Middle frontal gyrus (tissue), 1 donor: ENCODE measurements around the gene TRIP6.
A peak's percentile ranks its signal among the peaks of the same experiment; 100 is the strongest.

Experiments
- DNase-seq: peaks from one replicate; pipeline ENCODE4 v3.0.0-alpha.2; 2015; ENCODE audit warnings: low spot score; ENCODE audit errors: extremely low spot score

Gene TRIP6, protein sequence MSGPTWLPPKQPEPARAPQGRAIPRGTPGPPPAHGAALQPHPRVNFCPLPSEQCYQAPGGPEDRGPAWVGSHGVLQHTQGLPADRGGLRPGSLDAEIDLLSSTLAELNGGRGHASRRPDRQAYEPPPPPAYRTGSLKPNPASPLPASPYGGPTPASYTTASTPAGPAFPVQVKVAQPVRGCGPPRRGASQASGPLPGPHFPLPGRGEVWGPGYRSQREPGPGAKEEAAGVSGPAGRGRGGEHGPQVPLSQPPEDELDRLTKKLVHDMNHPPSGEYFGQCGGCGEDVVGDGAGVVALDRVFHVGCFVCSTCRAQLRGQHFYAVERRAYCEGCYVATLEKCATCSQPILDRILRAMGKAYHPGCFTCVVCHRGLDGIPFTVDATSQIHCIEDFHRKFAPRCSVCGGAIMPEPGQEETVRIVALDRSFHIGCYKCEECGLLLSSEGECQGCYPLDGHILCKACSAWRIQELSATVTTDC

DNA sequence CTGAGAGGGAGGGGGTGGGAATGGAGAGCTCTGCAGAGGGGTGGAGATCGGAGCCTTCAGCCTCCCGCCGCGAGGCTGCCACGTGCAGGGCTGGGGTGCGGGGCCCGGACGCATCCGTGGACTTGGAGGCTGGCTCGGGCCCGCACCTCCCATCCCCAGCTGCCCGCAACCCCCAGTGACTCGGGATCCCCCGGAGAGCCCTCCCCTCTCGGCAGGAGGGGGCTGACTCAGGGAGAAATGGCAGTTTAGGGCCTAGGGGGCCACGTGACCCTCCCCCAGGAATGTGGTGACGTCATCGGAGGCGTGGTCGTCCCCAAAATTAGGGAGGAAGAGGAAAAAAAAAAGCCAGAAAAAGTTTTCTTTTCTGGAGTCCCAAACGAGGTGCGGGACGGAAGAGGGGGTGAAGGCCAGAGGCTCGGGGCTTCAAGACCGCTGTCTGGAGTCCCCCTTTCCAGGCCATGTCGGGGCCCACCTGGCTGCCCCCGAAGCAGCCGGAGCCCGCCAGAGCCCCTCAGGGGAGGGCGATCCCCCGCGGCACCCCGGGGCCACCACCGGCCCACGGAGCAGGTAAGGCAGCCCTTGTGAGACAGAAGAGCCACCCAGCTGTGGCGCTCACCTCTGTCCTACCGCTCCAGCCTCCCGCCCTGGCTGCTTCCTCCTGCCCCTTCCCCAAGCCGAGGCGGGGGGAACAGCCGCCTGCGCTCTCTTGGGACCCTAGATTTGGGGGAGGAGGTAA, at the start of gene TRIP6:
Gene TRIP6, plus strand, starts transcription at position 348 of the 736 bp plus-strand sequence. Its CDS starts 111 bp downstream, at position 459.
- peak; percentile 59 for DNase-seq

DNA sequence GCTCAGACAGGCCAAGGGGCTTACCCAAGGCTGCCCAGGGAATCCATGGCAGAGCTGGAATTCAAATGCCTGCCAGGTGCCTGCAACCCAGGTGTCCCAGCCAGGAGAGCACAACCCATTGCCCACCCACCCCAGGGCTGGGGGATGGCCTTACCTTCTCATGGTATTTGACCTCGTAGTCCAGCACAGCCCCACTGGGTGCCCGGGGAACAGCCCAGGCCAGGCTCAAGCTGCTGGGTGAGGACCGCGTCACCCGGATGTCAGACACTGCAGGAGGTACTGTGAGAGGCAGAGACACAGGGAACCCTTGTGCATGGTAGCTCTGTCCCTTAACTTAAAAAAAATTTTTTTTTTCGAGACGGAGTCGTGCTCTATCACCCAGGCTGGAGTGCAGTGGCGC, 48.8 kb upstream of the TRIP6 start:
- no peak for DNase-seq

DNA sequence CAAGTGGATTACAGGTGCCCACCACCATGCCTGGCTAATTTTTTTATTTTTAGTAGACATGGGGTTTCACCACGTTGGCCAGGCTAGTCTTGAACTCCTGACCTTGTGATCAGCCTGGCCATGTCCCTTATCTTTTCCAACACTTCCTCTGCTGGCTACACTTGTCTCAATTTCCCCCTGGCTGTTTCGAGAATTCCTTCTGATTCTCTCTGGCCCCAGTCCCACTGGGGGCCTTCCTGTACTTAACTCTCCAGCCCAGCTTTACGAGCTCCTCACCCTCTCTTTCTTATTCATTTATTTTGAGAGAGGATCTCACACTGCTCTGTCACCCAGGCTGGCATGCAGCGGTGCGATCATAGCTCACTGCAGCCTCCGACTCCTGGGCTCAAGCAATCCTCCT, 48.4 kb upstream of the TRIP6 start:
- no peak for DNase-seq

DNA sequence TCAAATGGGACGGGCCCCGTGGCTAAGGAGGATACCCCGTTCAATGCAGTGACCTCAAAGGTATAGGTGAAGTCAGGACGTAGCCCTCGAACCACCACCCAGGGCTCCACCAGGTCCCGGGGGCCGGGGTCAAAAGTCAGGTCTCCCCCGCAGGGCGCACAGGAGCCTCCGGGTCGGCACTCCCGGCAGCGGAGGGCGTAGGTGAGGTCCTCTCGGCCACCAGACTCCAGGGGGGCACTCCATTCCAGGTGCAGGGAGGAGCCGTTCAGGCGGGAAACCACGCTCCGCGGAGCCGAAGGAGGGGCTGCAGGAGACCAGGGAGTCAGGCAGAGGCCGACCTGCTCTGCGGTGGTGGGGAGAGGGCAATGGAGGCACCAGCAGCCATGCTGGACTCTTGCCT, 47.6 kb upstream of the TRIP6 start:
- no peak for DNase-seq

DNA sequence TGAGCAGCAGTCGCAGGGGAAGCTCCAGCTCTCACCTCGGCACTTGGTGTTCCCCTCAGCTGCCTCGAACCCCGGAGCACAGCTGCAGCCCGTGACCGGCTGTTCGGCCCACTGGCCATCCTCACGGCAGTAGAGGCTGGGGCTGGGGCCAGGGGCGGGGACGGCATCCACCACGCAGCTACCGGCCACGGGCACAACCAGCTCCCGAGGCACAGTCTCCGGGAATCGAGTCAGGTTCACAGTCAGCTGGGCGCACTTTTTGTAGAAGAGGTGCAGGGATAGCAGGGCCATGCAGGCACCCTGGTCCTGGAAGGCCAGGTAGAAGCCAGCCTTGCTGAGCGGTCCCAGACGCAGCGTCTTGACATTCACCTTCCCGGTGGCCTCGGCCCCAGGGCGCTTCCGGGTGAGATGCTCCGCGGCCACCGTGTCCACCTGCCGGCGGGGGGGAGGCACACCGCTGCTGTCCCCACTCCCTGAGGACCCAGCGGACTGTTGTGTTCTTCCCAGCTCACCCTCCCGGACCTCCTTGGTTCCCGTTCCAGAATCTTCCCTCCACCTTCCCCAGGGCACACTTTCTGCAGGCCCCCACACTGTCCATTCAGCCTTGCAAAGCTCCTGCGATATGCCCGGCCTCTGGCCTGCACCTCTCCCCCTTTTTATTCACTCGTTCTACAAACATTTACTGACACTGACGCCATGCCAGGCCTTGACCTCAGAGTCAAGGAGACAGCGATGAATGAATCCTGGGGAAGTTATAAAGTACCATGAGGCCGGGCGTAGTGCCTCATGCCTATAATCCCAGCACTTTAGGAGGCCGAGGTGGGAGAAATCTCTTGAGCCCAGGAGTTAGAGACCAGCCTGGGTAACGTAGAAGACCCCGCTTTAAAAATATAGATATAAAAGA, 44.7 kb upstream of the TRIP6 start:
- no peak for DNase-seq

DNA sequence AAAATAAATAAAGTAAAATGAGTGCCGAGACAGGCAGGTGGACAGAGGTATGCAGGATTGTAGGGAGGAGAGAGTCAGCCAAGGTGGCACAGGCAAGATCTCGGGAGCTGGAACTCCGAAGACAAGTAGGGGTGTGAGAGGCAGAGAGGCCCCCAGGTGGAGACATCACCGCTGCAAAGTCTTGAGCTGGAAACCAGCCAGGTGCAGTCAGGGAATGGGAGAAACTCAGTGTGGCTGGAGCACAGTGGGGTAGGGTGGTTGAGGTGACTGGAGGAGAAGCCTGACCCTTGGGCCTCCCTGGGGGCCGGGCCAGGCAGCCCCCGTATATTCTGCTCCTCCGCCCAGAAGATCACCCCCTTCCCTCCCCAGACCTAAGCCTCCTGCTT, 44.1 kb upstream of the TRIP6 start:
- DNase-seq: no peak

DNA sequence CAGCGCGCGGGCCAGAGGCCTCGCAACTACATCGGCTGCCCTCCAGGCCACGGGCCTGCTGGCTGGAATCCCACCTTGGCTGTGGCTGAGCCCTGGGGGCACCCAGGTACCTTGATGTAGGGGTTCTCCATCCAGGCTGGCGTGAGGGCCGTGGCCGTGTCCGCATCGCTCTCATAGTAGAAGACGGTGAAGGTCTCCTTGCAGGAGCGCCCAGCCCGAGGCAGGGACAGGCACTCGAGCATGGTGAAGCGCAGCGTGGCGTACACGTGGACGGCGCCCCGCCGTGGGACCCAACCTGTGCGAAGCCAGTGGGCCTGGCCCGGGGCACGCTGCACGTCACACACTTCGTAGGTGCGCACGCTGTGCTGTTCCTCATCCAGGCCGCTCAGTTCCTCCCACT, 43.7 kb upstream of the TRIP6 start:
- DNase-seq: no peak

DNA sequence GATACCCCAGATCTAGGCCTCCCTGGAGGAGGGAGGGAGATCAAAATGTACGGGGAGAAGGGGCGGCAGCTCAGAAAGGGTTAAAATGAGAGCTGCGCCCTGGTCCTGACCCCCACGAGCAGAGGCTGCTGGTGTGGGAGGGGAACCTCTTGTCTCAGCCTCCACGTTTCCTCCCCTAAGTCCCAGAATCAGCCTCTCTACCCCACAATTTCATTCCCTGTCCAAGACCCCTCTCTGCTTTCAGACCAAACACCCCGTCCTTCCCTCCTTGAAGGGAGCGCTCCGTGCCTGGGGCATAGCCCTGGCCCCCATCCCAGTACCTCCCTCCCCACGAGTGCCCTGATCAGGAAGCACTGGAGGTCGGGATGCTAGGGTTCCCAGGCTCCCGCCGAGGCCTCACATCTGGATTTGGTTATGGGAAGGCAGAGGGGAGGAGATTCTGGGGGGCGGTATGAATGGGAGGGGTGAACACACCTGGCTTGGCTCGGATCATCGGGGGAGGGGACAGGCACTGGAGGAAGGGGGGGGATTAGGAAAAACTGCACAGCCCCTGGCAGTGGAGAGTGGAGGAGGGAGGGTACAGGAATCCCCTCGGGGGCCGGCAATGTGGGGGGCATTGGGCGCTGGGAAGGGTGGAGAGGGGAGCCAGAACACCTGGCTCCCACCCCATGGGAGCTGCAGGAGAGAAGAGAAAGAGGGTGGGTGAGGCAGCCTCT, 42.5 kb upstream of the TRIP6 start:
- no peak for DNase-seq

DNA sequence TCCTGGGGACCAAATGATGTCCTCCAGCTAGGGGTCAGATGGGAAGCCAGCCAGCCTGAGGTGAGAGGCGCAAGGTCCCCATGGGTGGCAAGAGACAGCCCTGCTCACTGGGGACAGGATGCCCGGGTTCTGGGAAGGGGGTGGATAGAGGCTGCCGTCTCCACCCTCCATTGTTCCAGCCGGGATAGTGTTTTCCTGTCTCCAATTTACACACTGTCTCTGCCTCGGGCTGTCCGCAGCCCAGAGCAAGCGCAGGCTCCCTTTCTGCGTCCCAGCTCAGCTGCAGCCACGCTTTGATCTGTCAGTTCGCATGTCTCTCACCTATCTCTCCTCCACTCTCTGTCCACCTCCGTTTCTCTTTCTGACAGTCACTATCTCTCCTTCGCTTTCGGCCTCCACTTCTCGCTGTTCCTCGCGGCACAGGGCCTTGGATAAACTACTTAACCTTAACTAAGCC, 41.9 kb upstream of the TRIP6 start:
- no peak for DNase-seq

DNA sequence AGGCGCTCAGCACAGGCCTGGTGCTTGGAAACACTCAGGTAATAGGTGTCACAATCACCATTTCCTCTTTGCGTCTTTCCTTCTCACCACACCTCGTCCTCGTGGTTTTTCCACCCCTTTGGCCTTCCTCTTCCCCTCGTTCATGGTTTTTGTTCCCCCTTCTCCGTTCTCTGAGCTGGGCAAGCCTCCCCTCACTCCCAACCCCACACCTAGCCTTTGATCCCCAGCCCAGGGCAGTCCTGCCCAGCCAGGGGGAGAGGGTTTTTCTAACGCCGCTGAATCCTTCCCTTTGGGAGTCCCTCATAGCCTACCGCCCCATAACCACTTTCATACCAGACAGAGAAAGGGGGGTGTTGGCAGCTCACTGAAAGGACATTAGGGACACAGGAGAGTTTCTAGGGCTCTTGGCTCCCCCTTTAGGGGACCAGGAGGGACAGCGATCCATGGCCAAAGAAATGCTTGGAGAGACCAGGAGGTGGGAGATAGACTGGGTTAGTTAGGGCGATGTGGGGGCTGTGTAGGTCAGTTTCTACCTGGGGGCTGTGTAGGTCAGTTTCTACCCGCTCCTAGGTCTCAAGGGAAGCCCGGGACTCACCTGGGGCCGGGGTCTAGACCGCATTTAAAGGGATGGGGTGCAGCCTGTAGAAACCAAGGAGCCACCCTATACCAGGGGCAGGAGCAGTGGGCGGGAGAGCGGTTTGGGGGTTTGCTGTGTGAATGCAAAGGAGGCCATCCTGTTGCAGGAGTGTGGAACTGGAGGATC, 41.3 kb upstream of the TRIP6 start:
- DNase-seq: no peak

DNA sequence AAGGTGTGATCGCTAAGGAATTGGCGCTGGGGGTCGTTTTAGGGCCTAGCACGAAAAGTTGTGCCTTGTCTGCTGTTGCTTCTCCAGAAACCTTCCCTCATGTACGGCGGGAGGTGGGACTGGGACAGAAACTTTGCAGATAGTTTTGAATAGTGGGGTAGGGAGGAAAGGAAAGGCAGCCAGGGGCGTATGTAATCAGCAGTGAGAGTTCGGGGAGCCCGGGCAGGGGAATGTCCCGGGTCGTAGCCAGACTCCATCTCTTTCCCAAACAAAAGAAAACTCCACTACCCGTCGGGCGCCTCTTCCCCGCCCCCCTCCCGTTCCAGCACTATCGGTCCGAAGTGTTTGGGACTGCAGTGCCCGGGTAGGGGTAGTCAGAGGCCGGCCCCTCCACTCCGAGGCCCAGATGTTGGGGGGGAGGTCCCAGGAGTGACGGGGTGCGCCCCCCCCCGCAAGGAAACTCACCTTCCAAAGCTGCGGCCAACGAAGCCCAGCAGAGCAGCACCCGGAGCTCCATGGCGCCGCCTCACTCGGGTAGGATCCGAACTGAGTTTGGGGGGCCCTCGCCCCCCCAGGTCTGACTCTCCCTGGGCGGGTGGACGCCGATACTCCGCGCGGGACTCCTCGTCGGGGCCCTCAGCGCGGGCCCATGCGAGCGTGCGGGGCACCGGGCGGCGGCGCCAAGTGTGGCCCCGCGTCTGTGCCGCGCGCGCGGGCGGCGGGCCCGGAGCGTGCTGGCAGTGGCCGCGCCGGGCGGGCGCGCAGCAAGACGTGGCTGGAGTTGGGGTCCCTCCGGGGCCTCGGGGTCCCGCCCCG, 40.5 kb upstream of the TRIP6 start:
- no peak for DNase-seq

DNA sequence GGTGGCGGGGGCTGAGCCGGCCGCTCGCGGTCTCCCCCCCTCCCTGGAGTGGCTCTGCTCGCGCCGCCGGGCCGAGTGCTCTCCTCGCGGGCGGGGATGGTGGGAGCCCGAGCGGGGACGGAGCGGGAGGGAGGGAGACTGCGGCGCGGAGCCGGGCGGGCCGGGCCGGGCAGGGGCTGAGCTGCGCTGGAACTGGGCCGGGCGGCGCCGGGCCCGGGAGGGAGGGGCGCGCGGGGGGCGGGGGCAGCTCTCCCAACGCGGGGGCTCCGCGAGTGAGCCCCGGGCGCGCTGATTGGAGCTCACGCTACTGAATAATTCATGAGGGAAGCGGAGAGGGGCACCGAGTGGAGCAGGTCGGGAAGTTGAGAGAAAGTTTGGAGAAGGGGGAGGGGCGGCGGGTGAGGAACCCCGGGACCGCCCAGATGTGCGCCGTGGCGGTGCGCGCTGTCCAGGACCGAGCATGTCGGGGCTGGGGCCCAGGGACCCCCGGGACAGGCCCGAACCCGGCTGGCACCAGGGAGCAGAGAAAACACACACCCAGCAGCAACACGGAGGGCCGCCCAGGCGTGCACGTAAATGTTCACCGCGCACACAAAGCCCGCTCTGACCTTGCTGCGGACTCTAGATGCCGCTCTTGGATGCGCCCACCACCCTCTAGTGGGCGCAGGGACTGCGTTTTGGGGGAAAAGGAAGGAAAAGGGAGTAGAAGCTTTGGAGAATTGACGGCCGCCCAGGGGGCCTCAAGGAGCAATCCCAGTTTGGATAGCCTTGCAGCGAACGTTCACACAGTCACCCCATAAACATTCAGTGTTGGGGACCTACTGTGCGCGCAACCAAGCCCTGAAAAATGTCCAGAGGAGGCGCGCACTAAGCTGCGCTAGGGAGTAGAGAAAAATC, 39.6 kb upstream of the TRIP6 start, which contains the start of gene EPHB4:
Gene EPHB4, minus strand, starts transcription at position 194 of the 897 bp plus-strand sequence. CDS start 493 bp downstream, outside the sequence.
- no peak for DNase-seq

DNA sequence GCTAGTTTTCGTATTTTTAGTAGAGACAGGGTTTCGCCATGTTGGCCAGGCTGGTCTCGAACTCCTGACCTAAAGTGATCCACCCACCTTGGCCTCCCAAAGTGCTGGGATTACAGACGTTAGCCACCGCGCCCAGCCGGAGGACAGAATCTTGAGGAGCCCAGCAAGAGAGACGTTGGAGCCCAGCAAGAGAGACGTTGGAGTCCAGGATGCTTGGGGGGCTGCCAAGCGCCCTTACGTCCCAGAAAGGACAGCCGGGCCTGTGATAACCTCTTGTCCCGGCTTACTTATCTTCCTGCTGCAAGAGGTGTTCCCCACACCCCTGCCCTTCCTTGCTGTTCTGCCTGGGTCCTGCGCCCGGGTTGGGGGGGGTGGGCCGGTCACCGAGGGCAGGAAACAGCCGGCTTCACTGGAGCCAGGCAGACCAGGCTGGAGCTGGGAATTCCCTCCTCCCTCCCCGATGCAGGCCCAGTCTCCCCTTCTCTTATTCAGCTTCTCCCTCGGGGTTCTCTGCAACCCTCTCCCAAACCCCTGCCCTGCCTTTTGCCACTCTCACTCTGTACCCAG, 38.0 kb upstream of the TRIP6 start:
- no peak for DNase-seq

DNA sequence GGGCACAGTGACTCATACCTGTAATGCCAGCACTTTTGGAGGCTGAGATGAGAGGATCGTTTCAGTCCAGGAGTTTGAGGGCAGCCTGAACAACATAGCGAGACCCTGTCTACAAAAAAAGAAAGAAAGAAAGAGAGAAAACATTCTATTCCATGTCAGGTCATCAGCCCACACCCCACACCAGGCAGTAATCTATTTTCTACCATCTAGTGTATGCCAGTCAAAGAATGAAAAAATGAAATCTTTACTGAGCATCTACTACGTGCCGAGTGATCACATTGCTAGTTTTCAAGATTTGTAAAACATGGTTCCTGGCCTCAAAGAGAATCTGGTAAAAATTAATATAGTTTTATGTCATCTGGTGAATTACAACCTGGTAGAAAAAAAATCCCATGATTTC, 36.8 kb upstream of the TRIP6 start:
- no peak for DNase-seq

DNA sequence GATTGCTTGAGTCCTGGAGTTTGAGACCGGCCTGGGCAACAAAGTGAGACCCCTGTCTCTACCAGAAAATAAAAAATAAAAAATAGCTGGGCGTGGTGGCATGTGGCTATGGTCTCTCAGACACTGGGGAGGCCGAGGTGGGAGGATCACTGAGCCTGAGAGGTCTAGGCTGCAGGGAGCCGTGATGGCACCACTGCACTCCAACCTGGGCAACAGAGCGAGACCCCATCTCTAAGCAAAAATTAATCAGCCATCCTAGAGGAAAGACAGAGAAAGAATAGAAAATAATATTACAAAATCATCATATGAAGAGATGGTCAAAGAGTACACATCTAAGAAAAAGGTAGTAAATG, 34.9 kb upstream of the TRIP6 start:
- DNase-seq: no peak

DNA sequence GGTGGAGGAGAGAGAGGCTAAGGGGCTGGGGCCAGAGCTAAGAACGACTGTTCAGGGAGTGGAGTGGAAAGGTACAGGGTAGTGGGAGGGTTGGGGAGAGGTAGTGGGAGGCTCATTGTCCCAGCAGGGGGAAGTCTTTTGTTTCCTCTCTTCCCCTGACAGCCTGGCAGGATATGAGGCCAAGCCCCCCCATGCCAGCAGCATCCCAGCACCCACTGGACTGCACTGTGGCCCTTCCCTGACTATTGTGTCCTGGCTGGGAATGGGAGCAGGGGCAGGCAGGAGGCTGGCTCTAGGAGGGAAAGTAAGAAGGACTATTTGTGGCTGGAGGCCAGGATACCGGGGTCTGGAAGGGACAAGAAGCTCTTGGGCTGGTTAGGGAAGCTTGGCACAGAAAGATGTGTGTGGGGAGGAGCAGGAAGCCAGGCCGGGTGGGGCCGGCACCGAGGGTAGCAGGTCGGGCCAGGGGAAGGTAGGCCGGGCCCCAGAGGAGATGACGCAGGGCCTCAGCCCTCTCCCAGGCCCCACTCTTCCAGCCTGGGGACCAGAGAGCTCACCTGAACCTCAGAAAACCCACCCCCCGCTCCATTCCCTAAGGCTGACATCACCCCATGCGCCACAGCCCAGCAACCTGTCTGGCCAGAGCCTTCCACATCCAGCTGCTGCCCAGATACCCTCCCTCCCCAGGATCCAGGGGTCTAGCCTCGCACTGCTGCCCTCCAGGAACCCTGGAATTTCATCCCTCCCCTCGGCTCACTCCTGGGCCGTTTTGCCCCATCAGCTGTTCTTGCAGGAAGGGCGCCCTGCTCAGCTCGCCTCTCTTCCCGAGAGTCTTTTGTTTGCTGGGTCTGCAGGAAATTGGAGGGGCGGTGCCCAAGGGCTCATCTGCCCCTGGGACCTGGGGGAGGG, 31.0 kb upstream of the TRIP6 start:
- DNase-seq: no peak

DNA sequence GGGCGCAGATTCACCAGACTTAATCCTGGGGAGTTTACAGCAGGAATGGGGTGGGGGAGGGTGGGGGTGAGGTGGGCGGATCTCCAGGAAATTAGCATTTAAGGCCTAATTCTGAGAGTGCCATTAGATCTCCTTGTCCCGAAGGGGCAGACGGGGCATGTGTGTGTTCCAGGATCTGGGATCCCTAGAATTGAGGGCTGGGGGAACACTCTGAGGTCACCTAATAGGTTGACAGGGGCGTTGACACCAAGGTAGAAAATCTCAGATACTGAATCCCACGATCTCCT, 30.4 kb upstream of the TRIP6 start:
- no peak for DNase-seq
